HepG2 (cell line): ENCODE results near the gene NSUN6. TPM values are rescaled to one million over a fixed set of nuclear protein-coding genes. Genes with fewer than 3 reads are reported as not detected.

Experiments used
- AHR ChIP-seq: IDR thresholded peaks from 2 replicates; pipeline ENCODE4 v1.6.1; 2018; ENCODE audit warnings: missing genetic modification reagents, missing compliant biosample characterization
- ATF1 ChIP-seq: IDR thresholded peaks from 2 replicates; pipeline ENCODE4 v1.6.1; 2016; ENCODE audit warnings: mild to moderate bottlenecking, control low read depth
- CREB1 ChIP-seq, 2 experiments: fragments of 450-650 bp in 1 of 2; IDR thresholded peaks; 2 replicates each; pipeline ENCODE4 v1.6.1; 2016 to 2017; ENCODE audit warnings: control low read depth in 1 of 2, mild to moderate bottlenecking in 1 of 2, missing compliant biosample characterization in 1 of 2, missing genetic modification characterization in 1 of 2
- GABPB1 ChIP-seq: IDR thresholded peaks from 2 replicates; pipeline ENCODE4 v1.6.1; 2016; ENCODE audit warnings: mild to moderate bottlenecking, missing genetic modification reagents, moderate library complexity, missing compliant biosample characterization
- GFI1 ChIP-seq: sonication (generic); formaldehyde crosslinking; IDR thresholded peaks from 2 replicates; pipeline ENCODE4 v1.5.0; 2020; ENCODE audit warnings: missing genetic modification reagents, mild to moderate bottlenecking, borderline replicate concordance
- ISX ChIP-seq: sonication (generic); formaldehyde crosslinking; conservative IDR thresholded peaks from 2 replicates; pipeline ENCODE4 v1.5.0; 2020; ENCODE audit warnings: missing genetic modification reagents
- JUND ChIP-seq: sonication (generic); formaldehyde crosslinking; IDR thresholded peaks from 2 replicates; pipeline ENCODE4 v1.8.0; 2022; ENCODE audit warnings: mild to moderate bottlenecking, missing genetic modification reagents
- KAT7 ChIP-seq: IDR thresholded peaks from 2 replicates; pipeline ENCODE4 v1.6.1; 2018; ENCODE audit warnings: borderline replicate concordance, missing compliant biosample characterization
- MED1 ChIP-seq: sonication (generic); formaldehyde crosslinking; IDR thresholded peaks from 2 replicates; pipeline ENCODE4 v1.4.0; 2020; ENCODE audit warnings: missing genetic modification reagents
- MED8 ChIP-seq: sonication (generic); formaldehyde crosslinking; IDR thresholded peaks from 2 replicates; pipeline ENCODE4 v1.8.1; 2023; ENCODE audit warnings: mild to moderate bottlenecking, missing genetic modification reagents; ENCODE audit not compliant: insufficient replicate concordance
- MEF2D ChIP-seq: sonication (generic); formaldehyde crosslinking; IDR thresholded peaks from 2 replicates; pipeline ENCODE4 v1.5.1; 2020; ENCODE audit warnings: mild to moderate bottlenecking, missing genetic modification reagents
- MLX ChIP-seq: IDR thresholded peaks from 2 replicates; pipeline ENCODE4 v1.6.1; 2016
- NFE2 ChIP-seq: sonication (generic); formaldehyde crosslinking; IDR thresholded peaks from 2 replicates; pipeline ENCODE4 v1.4.0; 2020; ENCODE audit warnings: missing genetic modification reagents
- NR2F1 ChIP-seq, 2 experiments: fragments of 450-650 bp in 1 of 2; formaldehyde crosslinking in 1 of 2; IDR thresholded peaks; 2 replicates each; pipeline versions ENCODE4 v1.5.0 to v1.6.1; 2016 to 2020; ENCODE audit warnings: mild to moderate bottlenecking in 1 of 2, missing compliant biosample characterization in 1 of 2, missing genetic modification reagents in 1 of 2, moderate library complexity in 1 of 2
- POGZ ChIP-seq: sonication (generic); formaldehyde crosslinking; IDR thresholded peaks from 2 replicates; pipeline ENCODE4 v1.4.0; 2020; ENCODE audit warnings: mild to moderate bottlenecking, missing genetic modification reagents
- RARG ChIP-seq: sonication (generic); formaldehyde crosslinking; IDR thresholded peaks from 2 replicates; pipeline ENCODE4 v1.4.0; 2020; ENCODE audit warnings: low read depth, mild to moderate bottlenecking, missing genetic modification reagents
- SNAPC2 ChIP-seq: sonication (generic); formaldehyde crosslinking; IDR thresholded peaks from 2 replicates; pipeline ENCODE4 v1.8.1; 2022; ENCODE audit warnings: mild to moderate bottlenecking, missing genetic modification reagents
- STAG1 ChIP-seq: sonication (generic); formaldehyde crosslinking; IDR thresholded peaks from 2 replicates; pipeline ENCODE4 v1.4.0; 2020; ENCODE audit warnings: missing genetic modification reagents
- UBTF ChIP-seq: sonication (generic); formaldehyde crosslinking; IDR thresholded peaks from 2 replicates; pipeline ENCODE4 v1.4.0; 2020; ENCODE audit warnings: mild to moderate bottlenecking, missing genetic modification reagents
- XRCC5 ChIP-seq: fragments of 200-400 bp; formaldehyde crosslinking; optimal IDR thresholded peaks from 2 replicates; pipeline ENCODE3; 2017; ENCODE audit warnings: mild to moderate bottlenecking, low read length
- ZBTB21 ChIP-seq: sonication (generic); formaldehyde crosslinking; IDR thresholded peaks from 2 replicates; pipeline ENCODE4 v1.4.0; 2020; ENCODE audit warnings: missing genetic modification reagents
- ZEB1 ChIP-seq: IDR thresholded peaks from 2 replicates; pipeline ENCODE4 v1.6.1; 2012; ENCODE audit warnings: mild to moderate bottlenecking, low read depth, inconsistent platforms; ENCODE audit not compliant: insufficient replicate concordance
- ZNF20 ChIP-seq: sonication (generic); formaldehyde crosslinking; IDR thresholded peaks from 2 replicates; pipeline ENCODE4 v1.4.0; 2020; ENCODE audit warnings: mild to moderate bottlenecking, moderate library complexity, missing genetic modification reagents
- ZNF264 ChIP-seq: sonication (generic); formaldehyde crosslinking; IDR thresholded peaks from 2 replicates; pipeline ENCODE4 v1.4.0; 2020; ENCODE audit warnings: missing genetic modification reagents
- ZNF616 ChIP-seq: sonication (generic); formaldehyde crosslinking; IDR thresholded peaks from 2 replicates; pipeline ENCODE4 v1.5.0; 2020; ENCODE audit warnings: low read depth, mild to moderate bottlenecking, missing genetic modification reagents
- ZNF782 ChIP-seq: sonication (generic); formaldehyde crosslinking; IDR thresholded peaks from 2 replicates; pipeline ENCODE4 v1.4.0; 2020; ENCODE audit warnings: missing genetic modification reagents, mild to moderate bottlenecking, borderline replicate concordance
- ZSCAN29 ChIP-seq: sonication (generic); formaldehyde crosslinking; conservative IDR thresholded peaks from 2 replicates; pipeline ENCODE4 v1.4.0; 2020; ENCODE audit warnings: mild to moderate bottlenecking, missing genetic modification reagents
- polyA plus RNA-seq, 8 experiments: library from polyadenylated mRNA; depleted of rRNA in 3 of 8; stranded (reverse) in 7 of 8; unstranded in 1 of 8; fragments of >200 nt; fragmentation: Illumina TruSeq in 4 of 8; extraction: Trizol in 4 of 8; gene quantifications; 2 replicates each; pipeline versions ENCODE4 v1.2.1 to v1.2.3, GENCODE V29; 2011 to 2016; ENCODE audit warnings: low read depth in 4 of 8, missing spikeins in 1 of 8, mixed read lengths in 1 of 8; ENCODE audit not compliant: insufficient read depth in 1 of 8
- total RNA-seq, 5 experiments: library from RNA; depleted of rRNA; stranded (reverse); fragments of >200 nt; fragmentation: Illumina TruSeq; extraction: Trizol; gene quantifications; 2 replicates each; pipeline ENCODE4 v1.2.3, GENCODE V29; 2016; ENCODE audit warnings: low read depth in 1 of 5
- TF ChIP-seq, protein P1 (sequence below): sonication (generic); IDR thresholded peaks from 2 replicates; pipeline ENCODE4 v1.6.1; 2016; ENCODE audit warnings: low read depth, borderline replicate concordance
- TF ChIP-seq, protein P2 (sequence below): sonication (generic); formaldehyde crosslinking; IDR thresholded peaks from 2 replicates; pipeline ENCODE4 v1.5.0; 2020; ENCODE audit warnings: missing genetic modification reagents

The NSUN6 gene
- total and polyA plus RNA-seq, 2 of the 13 experiments (the other 11 are each of a cell fraction or from before 2014, with no cell fraction given): 17.2 to 19.3 TPM

- TF ChIP-seq, protein P1, sequence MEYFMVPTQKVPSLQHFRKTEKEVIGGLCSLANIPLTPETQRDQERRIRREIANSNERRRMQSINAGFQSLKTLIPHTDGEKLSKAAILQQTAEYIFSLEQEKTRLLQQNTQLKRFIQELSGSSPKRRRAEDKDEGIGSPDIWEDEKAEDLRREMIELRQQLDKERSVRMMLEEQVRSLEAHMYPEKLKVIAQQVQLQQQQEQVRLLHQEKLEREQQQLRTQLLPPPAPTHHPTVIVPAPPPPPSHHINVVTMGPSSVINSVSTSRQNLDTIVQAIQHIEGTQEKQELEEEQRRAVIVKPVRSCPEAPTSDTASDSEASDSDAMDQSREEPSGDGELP: peak; percentile 70
- TF ChIP-seq ZBTB21 (CRISPR knock-in tag) (peak; percentile 93), ATF1 (CRISPR knock-in tag) (peak; percentile 32; the same call in 1 of the 2 replicates), MED1 (peak; percentile 97), KAT7 (no peak), GABPB1 (peak; percentile 53; the same call in 1 of the 2 replicates), SNAPC2 (CRISPR knock-in tag) (no peak), RARG (CRISPR knock-in tag) (0 out of 2 replicates have a peak, but pooled peaks have one; percentile 14), XRCC5 (peak; percentile 44), CREB1 (IDR thresholded peaks at IDR 0.05) (peak; percentile 83), CREB1 (CRISPR knock-in tag; IDR thresholded peaks at IDR 0.05) (peak; percentile 80), ZNF616 (CRISPR knock-in tag) (no peak), NR2F1 (CRISPR knock-in tag; IDR thresholded peaks at IDR 0.05) (peak; percentile 75 to 79), ZNF782 (CRISPR knock-in tag) (no peak), ISX (no peak), ZSCAN29 (0 out of 2 replicates have a peak, but pooled peaks have one; percentile 57), ZNF20 (CRISPR knock-in tag) (no peak), STAG1 (CRISPR knock-in tag) (peak; percentile 18; the same call in 1 of the 2 replicates), JUND (CRISPR knock-in tag) (peak; percentile 99), NFE2 (CRISPR knock-in tag) (0 out of 2 replicates have a peak, but pooled peaks have one; percentile 28), MLX (CRISPR knock-in tag) (peak; percentile 59), POGZ (CRISPR knock-in tag) (peak; percentile 88), UBTF (CRISPR knock-in tag) (0 out of 2 replicates have a peak, but pooled peaks have one; percentile 18), ZNF264 (CRISPR knock-in tag) (peak; percentile 71), GFI1 (CRISPR knock-in tag) (peak; percentile 81; the same call in 1 of the 2 replicates), MEF2D (CRISPR knock-in tag) (peak; percentile 89), AHR (CRISPR knock-in tag) (peak; percentile 85; the same call in 1 of the 2 replicates), ZEB1 (peak; percentile 62), MED8 (CRISPR knock-in tag) (peak; percentile 38)
- TF ChIP-seq, protein P2, sequence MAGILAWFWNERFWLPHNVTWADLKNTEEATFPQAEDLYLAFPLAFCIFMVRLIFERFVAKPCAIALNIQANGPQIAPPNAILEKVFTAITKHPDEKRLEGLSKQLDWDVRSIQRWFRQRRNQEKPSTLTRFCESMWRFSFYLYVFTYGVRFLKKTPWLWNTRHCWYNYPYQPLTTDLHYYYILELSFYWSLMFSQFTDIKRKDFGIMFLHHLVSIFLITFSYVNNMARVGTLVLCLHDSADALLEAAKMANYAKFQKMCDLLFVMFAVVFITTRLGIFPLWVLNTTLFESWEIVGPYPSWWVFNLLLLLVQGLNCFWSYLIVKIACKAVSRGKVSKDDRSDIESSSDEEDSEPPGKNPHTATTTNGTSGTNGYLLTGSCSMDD (CRISPR knock-in tag): no peak
Measured at GRCh38 chr10:18610517-18610916, 40.9 kb downstream of the NSUN6 start (continued).
